Measurements from ENCODE around the gene TOMM40L. TPM values are rescaled to one million over a fixed set of nuclear protein-coding genes. Genes with fewer than 3 reads are reported as not detected.
A peak's percentile ranks its signal among the peaks of the same experiment; 100 is the strongest.

TOMM40L gene
- total RNA-seq, 4 donors from 2014 or later = 8.3 to 32.2 (median 24.9) TPM

- no peak for DNase-seq
- Histone ChIP-seq H3K27me3 (no peaks in the 10 kb centered on the region), H3K4me3 (peak overlapping the region; percentile 2 to 45 (median 26)), H3K9me3 (no peaks in the 10 kb centered on the region), H3K36me3 (no peaks in the 10 kb centered on the region), H3K27ac (peak overlapping the region; percentile 38 to 95 (median 80)), H3K4me1 (peaks cover 0 to 44% (median 8%) of the 10 kb centered on the region in 4 donors)
- TF ChIP-seq CTCF (IDR thresholded peaks at IDR 0.05) (no peak), POLR2A (IDR thresholded peaks at IDR 0.05) (no peak)
Observed at GRCh38 chr1:161198194-161198896, 27.5 kb upstream of the TOMM40L start.

GRCh38 chr1:161198897-161199431, 26.9 kb upstream of the TOMM40L start, which contains the start of gene ADAMTS4:
ADAMTS4 (minus strand) TSS chr1:161199054; CDS start chr1:161198627, 427 bp downstream.
- Histone ChIP-seq H3K36me3 (peaks cover 0 to 6% (median 0%) of the 10 kb centered on the region in 3 donors), H3K27me3 (no peaks in the 10 kb centered on the region), H3K9me3 (no peaks in the 10 kb centered on the region), H3K4me3 (peak within 1 kb of the TSS; percentile 2 to 45 (median 26)), H3K27ac (peak within 1 kb of the TSS; percentile 79 to 95 (median 88)), H3K4me1 (peaks cover 0 to 42% (median 8%) of the 10 kb centered on the region in 4 donors)
- TF ChIP-seq CTCF (IDR thresholded peaks at IDR 0.05) = no peak
- TF ChIP-seq POLR2A (IDR thresholded peaks at IDR 0.05) = peak in 1 of 2 donors; percentile 48
- DNase-seq = peak in 1 of 3 donors; percentile 73

- Histone ChIP-seq H3K9me3 (no peaks in the 10 kb centered on the region), H3K36me3 (peaks cover 0 to 12% (median 0%) of the 10 kb centered on the region in 3 donors), H3K27me3 (no peaks in the 10 kb centered on the region), H3K27ac (peak overlapping the region; percentile 79 to 95 (median 88)), H3K4me1 (peaks cover 0 to 48% (median 6%) of the 10 kb centered on the region in 4 donors), H3K4me3 (no peak overlapping the region)
- TF ChIP-seq POLR2A (IDR thresholded peaks at IDR 0.05) = no peak
- no peak for TF ChIP-seq CTCF (IDR thresholded peaks at IDR 0.05)
- no peak for DNase-seq
Observed at GRCh38 chr1:161199506-161200139, 26.2 kb upstream of the TOMM40L start.

GRCh38 chr1:161200421-161200991, 25.4 kb upstream of the TOMM40L start:
- peaks cover 0 to 21% (median 0%) of the 10 kb centered on the region in 3 donors for H3K36me3 ChIP-seq
- DNase-seq = no peak
- no peaks in the 10 kb centered on the region for H3K27me3 ChIP-seq
- H3K4me1 ChIP-seq = peaks cover 0 to 57% (median 2%) of the 10 kb centered on the region in 4 donors
- no peaks in the 10 kb centered on the region for H3K9me3 ChIP-seq
- TF ChIP-seq POLR2A (IDR thresholded peaks at IDR 0.05) (no peak), CTCF (IDR thresholded peaks at IDR 0.05) (no peak)
- peak overlapping the region; percentile 79 to 95 (median 88) for H3K27ac ChIP-seq
- H3K4me3 ChIP-seq = no peak overlapping the region

GRCh38 chr1:161200992-161201835, 24.6 kb upstream of the TOMM40L start:
- Histone ChIP-seq H3K4me3 (peak overlapping the region; percentile 62 to 72 (median 67)), H3K36me3 (peaks cover 0 to 28% (median 0%) of the 10 kb centered on the region in 3 donors), H3K9me3 (no peaks in the 10 kb centered on the region), H3K27ac (peak overlapping the region; percentile 79 to 95 (median 88)), H3K27me3 (no peaks in the 10 kb centered on the region), H3K4me1 (peaks cover 0 to 64% (median 2%) of the 10 kb centered on the region in 4 donors)
- peak in 1 of 3 donors; percentile 69 for DNase-seq
- TF ChIP-seq POLR2A (IDR thresholded peaks at IDR 0.05) = no peak
- no peak for TF ChIP-seq CTCF (IDR thresholded peaks at IDR 0.05)
